NCI-H2171 treated with DMSO at 0.1 percent for 48 hours (cell line): Measurements from ENCODE around the gene VIM.

Experiments used
- DNase-seq: peaks from one replicate; lab custom pipeline; 2025; lab: John Stamatoyannopoulos, UW

Gene VIM

GRCh38 chr10:17210361-17210760 is 17.7 kb upstream of the VIM start:
- no peak for DNase-seq

DNA sequence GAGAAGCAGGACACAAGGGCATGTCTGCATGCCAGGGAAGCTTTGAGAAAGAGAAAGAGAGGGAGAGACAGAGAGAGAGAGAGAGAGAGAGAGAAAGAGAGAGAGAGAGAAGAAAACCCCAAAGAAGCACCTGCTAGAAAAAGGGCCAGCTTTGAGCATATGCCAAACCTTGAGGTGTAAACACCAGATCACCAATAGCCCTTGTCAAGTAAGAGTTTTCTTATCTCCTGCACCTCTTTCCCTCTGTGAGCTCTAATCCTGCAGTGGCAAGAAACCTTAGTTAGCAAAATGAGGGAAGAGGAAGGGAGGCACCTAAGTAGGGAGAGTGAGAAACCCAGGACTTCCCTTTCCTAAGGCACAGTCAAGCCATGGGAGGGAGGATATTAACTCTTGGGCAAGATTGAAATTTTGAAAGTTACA is 15.2 kb upstream of the VIM start:
- DNase-seq: no peak

DNA sequence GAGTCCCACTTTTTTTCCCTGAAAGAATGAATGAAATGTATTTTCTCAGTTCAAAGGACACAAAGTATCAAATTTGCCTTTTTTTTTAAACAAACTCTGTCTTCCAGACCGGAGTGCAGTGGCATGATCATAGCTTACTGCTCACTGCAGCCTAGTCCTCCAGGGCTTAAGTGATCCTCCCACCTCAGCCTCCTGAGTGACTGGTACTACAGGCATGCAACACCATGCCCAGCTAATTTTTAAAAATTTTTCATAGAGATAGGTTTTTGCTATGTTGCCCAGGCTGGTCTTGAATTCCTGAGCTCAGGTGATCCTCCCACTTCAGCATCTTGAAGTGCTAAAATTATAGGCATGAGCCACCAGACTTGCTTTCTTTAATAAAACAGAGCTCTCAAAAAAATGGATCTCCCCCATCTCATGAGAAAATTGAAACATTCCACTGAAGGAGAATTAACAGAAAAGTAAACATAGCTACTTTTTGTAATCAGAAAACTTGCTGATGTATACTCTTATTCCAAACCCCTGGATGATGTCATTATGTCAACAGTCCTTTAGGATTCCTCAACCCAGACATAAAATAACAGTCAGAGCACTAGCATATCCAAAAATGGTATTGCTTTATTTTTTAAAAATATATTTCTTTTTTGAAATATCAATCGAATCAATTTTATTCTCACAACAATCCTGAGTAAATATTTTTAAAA is 14.2 kb upstream of the VIM start:
- no peak for DNase-seq

- no peak for DNase-seq
These were observed 13.5 kb upstream of the VIM start for GRCh38 chr10:17214526-17214925.

GRCh38 chr10:17214971-17215781 is 12.9 kb upstream of the VIM start:
- no peak for DNase-seq

- no peak for DNase-seq
These were observed 12.3 kb upstream of the VIM start for GRCh38 chr10:17215782-17216122.

DNA sequence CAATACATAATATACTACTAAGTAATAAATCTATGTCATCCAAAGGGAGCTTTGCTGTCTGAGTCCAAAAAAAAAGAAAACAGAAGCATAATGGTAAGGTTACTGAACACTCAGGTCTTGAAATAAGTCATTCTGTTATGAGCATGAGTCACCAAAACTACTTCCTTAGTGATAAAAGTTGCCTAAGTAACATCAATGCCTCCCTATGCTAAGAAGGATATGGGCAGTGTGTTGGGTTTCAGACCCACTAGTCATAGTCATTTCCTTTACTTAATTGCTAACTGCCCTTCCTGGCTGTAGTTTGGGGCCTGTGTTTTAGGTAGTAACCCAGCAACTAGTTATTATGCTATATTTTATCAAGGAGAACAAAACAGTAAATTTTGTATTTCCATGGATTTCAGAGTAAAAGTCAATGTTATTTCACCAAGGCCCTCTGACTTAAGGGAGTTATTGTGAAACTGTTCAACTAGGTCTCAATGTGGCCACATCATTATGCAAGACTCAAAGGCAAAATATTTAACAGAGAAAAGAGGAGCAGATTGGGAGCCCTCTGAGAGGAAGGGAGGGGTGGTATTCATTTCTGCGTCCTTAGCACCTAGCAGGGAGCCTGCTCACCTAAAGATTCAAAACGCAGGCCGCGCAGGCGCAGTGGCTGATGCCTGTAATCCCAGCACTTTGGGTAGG is 11.7 kb upstream of the VIM start:
- DNase-seq: no peak

GRCh38 chr10:17216901-17217395 is 11.1 kb upstream of the VIM start:
- DNase-seq: no peak

DNA sequence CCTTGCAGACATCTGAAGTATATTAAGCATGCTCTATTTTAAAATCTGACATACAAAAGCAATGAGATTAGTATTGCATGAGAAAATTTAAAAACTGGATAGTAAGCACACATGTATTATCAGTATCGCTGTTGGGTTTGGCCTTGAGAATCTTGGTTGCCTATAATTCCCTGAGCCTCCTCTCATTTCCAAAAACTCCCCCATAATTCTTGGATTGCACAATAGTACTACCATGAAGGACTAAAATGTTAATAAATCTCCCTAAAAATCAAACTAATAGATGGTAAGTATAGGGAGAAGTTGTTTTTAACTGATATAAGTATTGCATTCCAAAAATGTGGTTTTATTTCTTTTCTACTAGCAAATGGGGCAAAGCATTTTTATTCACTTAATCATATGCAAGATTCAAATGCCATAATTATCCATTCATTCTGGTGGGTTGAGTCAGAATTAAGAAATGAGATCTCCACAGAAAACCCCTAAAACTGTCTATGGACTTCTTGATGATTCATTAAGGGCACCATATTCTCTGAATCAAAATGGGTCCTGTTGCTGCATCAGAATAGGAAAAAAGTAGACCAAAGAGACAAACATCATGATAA is 10.3 kb upstream of the VIM start:
- no peak for DNase-seq

GRCh38 chr10:17219024-17219423 is 9.0 kb upstream of the VIM start:
- DNase-seq: no peak

DNA sequence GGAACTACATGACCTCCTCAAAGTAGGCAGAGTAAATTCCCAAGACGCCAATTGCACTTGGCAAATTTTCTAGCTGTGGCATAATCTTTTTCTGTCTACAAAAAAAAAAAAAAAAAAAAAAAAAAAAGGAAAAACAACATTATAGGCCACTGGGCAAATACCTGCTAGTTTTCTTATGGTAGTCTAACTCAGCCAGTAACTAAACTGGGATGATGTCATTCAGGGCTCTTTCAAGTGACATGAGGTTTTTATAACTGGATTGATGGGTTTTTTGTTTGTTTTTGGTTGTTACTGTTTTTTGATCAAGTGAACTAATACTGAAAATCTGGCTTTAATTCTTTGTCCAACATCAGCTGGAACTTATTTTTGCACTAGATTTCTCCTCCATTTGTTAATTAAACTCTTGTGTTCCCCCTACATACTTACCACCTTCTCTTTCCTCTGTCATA is 7.4 kb upstream of the VIM start:
- DNase-seq: no peak

DNA sequence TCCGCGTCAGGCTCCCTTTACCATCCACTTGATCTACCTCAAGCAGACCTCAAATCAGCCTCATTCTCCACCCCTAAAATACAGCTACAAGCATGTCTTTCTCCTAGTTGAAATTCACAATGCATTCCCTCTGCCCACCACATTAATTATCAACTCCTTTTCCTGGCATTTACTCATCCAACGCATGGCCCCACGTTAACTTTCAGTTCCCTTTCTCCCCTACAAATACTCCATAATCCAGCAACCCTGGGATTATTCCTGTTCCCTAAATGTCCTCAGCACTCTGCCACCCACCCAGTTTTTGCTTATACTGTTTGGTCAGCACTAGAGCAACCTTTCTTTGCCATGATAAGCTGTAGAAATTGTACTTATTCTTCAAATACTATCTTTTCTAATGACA is 5.7 kb upstream of the VIM start:
- DNase-seq: no peak

GRCh38 chr10:17225808-17226207 is 2.2 kb upstream of the VIM start:
- DNase-seq: no peak

- no peak for DNase-seq
These were observed 1.1 kb upstream of the VIM start for GRCh38 chr10:17226891-17227303.

- DNase-seq: no peak
These were observed 512 bp upstream of the VIM start for GRCh38 chr10:17227367-17228090.

DNA sequence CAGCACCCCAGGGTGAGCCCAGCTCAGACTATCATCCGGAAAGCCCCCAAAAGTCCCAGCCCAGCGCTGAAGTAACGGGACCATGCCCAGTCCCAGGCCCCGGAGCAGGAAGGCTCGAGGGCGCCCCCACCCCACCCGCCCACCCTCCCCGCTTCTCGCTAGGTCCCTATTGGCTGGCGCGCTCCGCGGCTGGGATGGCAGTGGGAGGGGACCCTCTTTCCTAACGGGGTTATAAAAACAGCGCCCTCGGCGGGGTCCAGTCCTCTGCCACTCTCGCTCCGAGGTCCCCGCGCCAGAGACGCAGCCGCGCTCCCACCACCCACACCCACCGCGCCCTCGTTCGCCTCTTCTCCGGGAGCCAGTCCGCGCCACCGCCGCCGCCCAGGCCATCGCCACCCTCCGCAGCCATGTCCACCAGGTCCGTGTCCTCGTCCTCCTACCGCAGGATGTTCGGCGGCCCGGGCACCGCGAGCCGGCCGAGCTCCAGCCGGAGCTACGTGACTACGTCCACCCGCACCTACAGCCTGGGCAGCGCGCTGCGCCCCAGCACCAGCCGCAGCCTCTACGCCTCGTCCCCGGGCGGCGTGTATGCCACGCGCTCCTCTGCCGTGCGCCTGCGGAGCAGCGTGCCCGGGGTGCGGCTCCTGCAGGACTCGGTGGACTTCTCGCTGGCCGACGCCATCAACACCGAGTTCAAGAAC is 1.1 kb downstream of the VIM start:
- no peak for DNase-seq

- no peak for DNase-seq
These were observed 1.6 kb downstream of the VIM start for GRCh38 chr10:17229717-17229966.

DNA sequence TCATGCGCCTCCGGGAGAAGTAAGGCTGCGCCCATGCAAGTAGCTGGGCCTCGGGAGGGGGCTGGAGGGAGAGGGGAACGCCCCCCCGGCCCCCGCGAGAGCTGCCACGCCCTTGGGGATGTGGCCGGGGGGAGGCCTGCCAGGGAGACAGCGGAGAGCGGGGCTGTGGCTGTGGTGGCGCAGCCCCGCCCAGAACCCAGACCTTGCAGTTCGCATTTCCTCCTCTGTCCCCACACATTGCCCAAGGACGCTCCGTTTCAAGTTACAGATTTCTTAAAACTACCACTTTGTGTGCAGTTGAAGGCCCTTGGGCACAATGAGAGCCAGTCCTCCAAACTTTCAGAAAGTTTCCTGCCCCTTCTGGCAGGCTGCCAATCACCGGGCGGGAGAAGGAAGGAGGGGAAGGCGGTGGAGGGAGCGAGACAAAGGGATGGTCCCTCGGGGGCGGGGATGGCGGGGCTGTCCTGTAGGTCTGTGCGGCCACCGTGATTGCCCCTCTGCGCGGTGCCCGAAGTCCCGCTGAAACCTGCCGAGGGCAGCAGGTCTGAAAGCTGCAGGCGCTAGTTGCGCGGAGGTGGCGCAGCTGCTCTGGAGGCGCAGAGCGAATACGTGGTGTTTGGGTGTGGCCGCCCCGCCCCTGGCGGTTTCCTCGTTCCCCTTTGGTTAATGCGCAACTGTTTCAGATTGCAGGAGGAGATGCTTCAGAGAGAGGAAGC is 2.1 kb downstream of the VIM start:
- peak; percentile 34 for DNase-seq

DNA sequence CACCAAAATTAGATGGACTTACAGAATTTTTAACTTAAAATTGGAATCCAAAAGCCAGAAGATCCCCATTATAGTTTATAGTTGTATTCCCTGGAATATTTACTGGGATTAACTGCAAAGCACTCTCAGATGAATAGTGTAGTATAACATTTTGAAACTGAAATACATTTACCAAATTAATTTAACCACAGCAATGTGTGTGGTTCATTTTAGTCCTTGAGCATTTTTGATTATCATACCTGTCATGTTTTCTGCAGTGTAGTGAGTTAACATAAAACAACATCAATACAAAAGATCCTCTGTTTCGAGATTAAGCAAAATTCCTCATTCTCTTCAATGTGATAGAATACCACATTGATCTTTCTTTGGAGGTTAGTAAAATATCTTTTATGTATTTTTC is 3.7 kb downstream of the VIM start:
- no peak for DNase-seq

- no peak for DNase-seq
These were observed 4.4 kb downstream of the VIM start for GRCh38 chr10:17232276-17232960.
